NCI-H1694 (cell line): ENCODE data around the gene DYNC1H1.
"Not testable (repeated sequence)": the region's sequence is repeated elsewhere in the genome, so short reads cannot be mapped to it uniquely, and the experiment has no call there.

Experiments used
- DNase-seq: peaks from one replicate; lab custom pipeline; 2025; lab: John Stamatoyannopoulos, UW

The DYNC1H1 gene

GRCh38 chr14:101965181-101965544, 790 bp downstream of the DYNC1H1 start:
- peak; percentile 50 for DNase-seq

GRCh38 chr14:101965770-101966722, 1.7 kb downstream of the DYNC1H1 start:
- DNase-seq: no peak

- DNase-seq: no peak
Observed at GRCh38 chr14:101966742-101967141, 2.4 kb downstream of the DYNC1H1 start.

GRCh38 chr14:101968186-101968585, 3.8 kb downstream of the DYNC1H1 start:
- DNase-seq: no peak

GRCh38 chr14:101969481-101969880, 5.1 kb downstream of the DYNC1H1 start:
- no peak for DNase-seq

- DNase-seq: no peak
Observed at GRCh38 chr14:101970830-101971400, 6.5 kb downstream of the DYNC1H1 start.

GRCh38 chr14:101971458-101971857, 7.1 kb downstream of the DYNC1H1 start:
- DNase-seq: not testable (repeated sequence)

GRCh38 chr14:101972126-101972866, 7.9 kb downstream of the DYNC1H1 start:
- peak; percentile 90 for DNase-seq

GRCh38 chr14:101973356-101973755, 9.0 kb downstream of the DYNC1H1 start:
- DNase-seq: no peak

GRCh38 chr14:101975231-101975630, 10.9 kb downstream of the DYNC1H1 start:
- no peak for DNase-seq

- DNase-seq: no peak
Observed at GRCh38 chr14:101977311-101978071, 13.1 kb downstream of the DYNC1H1 start.

- no peak for DNase-seq
Observed at GRCh38 chr14:101979666-101980065, 15.3 kb downstream of the DYNC1H1 start.

GRCh38 chr14:101980251-101980650, 15.9 kb downstream of the DYNC1H1 start:
- no peak for DNase-seq

GRCh38 chr14:101980700-101981099, 16.3 kb downstream of the DYNC1H1 start:
- no peak for DNase-seq

GRCh38 chr14:101982621-101983020, 18.2 kb downstream of the DYNC1H1 start:
- no peak for DNase-seq

GRCh38 chr14:101984831-101985230, 20.5 kb downstream of the DYNC1H1 start:
- DNase-seq: not testable (repeated sequence)

GRCh38 chr14:101985957-101986356, 21.6 kb downstream of the DYNC1H1 start:
- no peak for DNase-seq

- DNase-seq: no peak
Observed at GRCh38 chr14:101986953-101987352, 22.6 kb downstream of the DYNC1H1 start.

- no peak for DNase-seq
Observed at GRCh38 chr14:101988377-101988776, 24.0 kb downstream of the DYNC1H1 start.

- no peak for DNase-seq
Observed at GRCh38 chr14:101991352-101991751, 27.0 kb downstream of the DYNC1H1 start.

GRCh38 chr14:101992708-101993107, 28.3 kb downstream of the DYNC1H1 start:
- DNase-seq: no peak
